NCI-H526 treated with DMSO at 0.1 percent for 48 hours (cell line): ENCODE results near the gene SLBP.
A peak's percentile ranks its signal among the peaks of the same experiment; 100 is the strongest.
"Not testable (repeated sequence)": the region's sequence is repeated elsewhere in the genome, so short reads cannot be mapped to it uniquely, and the experiment has no call there.

ENCODE experiments used
- DNase-seq: peaks from one replicate; lab custom pipeline; 2025; lab: John Stamatoyannopoulos, UW

SLBP gene

GRCh38 chr4:1708581-1708980 is 3.5 kb downstream of the SLBP start:
- DNase-seq, result no peak

DNA sequence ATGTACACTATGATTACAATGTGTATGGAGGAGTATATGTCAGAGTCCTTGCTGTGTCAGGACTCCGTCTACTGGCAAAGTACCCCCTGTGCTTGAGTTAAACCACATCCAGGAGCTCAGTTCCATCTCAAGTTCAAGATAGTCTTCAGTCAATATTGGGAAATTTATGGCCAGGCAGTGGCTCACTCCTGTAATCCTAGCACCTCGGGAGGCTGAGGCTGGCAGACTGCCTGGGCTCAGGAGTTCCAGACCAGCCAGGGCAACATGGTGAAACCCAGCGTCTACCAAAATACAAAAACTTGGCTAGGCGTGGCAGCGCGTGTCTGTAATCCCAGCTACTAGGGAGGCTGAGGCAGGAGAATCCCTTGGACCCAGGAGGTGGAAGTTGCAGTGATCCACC is 5.8 kb downstream of the SLBP start:
- no peak for DNase-seq

DNA sequence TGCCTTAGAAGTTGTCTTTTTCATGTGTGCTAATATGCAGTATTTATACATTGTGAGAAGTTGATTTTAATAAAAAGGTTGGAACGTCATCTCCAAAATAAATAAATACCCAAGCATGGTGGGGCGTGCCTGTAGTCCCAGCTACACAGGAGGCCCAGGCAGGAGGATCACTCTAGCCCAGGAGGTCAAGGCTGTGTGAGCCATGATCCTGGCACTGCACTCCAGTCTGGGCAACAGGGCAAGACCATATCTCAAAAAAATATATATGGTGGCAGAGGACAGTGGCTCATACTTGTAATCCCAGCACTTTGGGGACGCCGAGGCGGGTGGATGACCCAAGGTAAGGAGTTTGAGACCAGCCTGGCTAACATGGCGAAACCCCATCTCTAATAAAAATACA is 6.4 kb downstream of the SLBP start:
- no peak for DNase-seq

- DNase-seq, result no peak
These were observed 8.3 kb downstream of the SLBP start for GRCh38 chr4:1703867-1704266.

GRCh38 chr4:1701671-1702070 is 10.4 kb downstream of the SLBP start:
- not testable (repeated sequence) for DNase-seq

DNA sequence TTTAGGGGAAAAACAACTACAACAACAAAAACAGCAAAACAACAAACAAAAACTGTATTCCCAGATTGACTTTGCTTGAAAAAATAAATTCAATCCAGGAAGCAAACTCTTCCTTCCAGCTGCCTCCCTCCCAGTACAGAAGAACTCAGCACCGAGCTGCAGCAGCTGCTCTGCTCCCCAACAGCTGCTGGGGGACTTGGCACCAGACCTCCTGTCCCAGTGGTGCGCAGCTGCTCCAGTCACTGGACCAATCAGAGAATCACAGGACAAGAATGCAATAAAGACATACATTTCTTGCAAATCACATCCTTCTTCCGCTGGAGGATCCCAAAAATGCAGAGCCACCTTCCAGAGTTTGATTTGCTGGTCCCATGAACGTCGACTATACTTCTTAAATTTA is 16.2 kb downstream of the SLBP start:
- DNase-seq, result no peak

GRCh38 chr4:1693131-1693896 is 18.8 kb downstream of the SLBP start:
- DNase-seq, result peak; percentile 72

DNA sequence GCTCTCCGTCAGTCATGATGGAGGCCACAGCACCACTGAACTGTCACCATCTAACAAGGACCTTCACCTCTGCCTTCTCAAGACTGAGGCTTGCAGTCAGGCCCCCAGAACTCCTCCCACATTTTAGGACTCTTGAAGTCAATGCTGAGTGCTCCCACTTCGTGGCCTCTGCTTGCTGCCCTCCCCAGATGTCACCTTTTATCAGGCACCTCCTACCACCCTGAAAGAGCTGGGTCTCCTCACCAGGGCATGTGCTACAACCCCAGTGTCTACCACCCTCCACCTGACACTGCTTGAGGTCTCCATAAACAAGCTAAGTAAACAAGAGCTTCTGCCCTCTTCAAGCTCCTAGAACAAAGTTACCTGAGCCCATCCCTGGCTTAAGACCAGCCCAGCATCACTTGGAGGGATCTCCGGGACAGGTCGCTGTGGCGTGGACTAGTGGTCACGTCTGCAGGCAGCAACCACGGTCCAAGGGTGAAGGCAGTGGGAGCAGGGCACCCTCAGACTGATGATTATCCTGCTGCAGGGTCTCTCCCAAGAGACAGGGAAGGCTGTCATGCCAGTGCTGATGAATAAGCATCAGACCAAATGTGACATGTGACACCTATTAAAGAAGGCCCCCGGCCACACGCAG is 20.3 kb downstream of the SLBP start:
- DNase-seq, result no peak

DNA sequence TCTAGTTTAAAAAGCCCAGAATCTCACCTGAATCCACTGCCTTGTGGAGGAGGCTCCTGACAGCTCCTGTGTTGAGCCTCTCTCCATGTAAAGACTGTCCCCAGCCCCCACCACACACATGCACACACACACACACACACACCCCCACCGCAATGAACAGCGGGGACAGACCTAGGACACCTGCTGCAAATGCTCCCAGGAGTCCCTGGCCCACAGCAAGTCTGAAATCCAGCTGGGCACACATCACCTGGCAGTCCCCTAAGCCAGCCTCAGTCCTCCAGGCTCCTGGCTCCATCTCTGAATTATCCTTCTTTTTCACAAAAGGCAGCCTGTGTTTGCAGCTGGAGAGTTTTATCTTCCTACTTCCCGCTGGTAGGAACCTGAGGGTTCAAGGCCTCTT is 21.4 kb downstream of the SLBP start:
- DNase-seq, result no peak

DNA sequence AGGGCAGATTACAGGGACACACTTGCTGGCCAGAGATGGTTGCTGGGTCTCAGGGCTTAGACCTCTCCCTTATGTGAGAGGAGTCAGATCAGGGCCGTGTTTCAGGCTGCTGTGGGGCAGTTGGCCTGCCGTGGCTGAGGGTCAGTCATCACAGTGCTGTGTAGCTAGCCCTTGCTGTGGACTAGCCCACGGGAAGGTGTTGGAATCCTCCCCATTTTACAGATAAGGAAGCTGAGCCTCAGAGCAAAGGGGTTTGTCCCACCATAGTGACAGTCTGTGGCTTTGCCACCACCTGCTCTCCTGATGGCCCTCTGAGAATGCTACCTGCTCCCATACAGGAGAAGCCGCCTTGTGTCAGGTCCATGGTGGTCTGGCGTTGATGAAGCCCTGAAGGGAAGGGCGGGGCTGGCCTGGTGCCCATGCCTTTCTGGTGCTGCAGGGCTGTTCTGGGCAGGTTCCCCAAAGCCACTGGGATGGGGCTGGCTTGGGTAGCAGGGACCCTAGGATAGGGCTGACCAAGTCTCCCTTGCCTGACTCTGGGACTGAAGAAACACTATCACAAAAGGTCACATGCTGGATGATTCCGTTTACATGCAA is 25.6 kb downstream of the SLBP start:
- no peak for DNase-seq

GRCh38 chr4:1685235-1686150 is 26.6 kb downstream of the SLBP start:
- DNase-seq, result no peak

- no peak for DNase-seq
These were observed 27.4 kb downstream of the SLBP start for GRCh38 chr4:1684506-1685234.

- DNase-seq, result peak; percentile 70
These were observed 28.2 kb downstream of the SLBP start, which contains the start of gene FAM53A for GRCh38 chr4:1683736-1684505. Gene FAM53A, minus strand, starts transcription at chr4:1684313. Its CDS starts 15,572 bp downstream, at chr4:1668741.

DNA sequence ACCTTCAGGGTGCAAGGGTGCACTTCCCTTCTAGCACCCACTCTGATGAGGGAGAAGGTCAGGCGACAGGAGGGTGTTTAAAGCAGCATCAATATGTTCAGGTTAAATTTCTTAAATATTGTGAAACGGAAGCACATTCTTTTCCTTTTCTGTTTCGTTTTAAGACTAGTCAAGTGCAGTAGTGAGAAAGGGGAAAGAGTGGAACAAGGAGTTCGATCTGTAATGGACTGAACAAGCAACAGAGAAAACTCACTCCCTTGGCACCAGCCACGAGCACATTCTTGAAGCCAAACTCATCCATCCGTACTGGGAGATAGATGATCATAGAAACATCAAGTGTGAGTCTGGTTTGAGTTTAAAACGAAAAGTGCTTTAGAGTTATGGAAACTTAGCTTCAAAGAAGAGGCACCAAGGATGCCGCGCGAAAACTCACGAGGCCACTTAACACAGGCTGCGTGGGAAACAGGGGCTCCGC is 28.8 kb downstream of the SLBP start:
- DNase-seq, result peak; percentile 7

DNA sequence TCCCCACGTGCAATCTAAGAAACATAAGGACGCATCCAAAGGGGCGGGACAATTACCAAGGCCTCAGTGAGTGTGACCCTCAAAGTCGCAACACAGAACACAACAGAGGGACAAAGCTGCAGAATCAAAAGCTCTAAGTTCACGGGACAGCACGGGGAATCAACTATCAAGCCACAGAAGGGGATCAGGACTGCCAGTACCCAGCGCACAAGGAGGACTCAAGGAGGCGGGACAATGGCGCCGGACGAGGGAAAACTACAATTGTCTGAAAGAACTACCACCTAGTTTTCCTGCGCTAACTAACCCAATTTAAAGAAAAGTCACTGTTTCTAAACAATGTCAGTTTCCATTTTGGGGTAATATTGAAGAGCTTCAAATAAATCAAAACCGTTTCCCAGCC is 29.3 kb downstream of the SLBP start:
- DNase-seq, result no peak

GRCh38 chr4:1678244-1678643 is 33.9 kb downstream of the SLBP start:
- DNase-seq, result no peak

- no peak for DNase-seq
These were observed 35.3 kb downstream of the SLBP start for GRCh38 chr4:1676605-1677525.

GRCh38 chr4:1675802-1676137 is 36.3 kb downstream of the SLBP start:
- DNase-seq, result no peak

DNA sequence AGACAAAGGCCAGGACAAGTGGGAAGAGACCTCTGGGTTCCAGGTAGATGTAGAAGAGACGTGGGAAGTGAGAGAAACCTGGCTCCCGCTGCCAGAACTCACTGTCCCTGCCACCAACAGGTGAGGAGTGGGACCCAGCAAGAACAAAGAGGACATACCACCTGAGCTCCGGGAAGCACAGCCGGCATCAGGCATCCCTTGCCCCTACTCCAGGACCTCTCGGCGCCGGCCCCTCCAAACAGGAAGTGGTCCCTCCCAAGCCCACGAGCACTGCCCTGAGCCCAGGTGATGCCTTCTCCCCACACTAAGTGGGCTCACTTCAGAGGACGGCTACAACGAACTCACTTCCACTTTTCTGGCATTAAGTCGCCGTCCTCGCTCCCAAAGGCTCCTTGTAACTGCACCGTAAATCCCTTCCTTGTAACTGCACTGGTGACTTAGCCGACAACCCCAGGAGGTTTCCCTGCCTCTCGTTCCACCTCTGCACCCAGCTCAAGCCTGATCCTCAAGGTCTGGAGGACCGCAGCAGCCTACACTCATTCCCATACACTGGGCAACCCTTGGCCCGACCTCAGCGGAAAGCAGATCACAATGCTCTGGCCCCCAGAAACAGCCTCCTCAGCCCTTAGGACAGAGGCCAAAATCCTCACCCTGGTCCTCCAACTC is 36.9 kb downstream of the SLBP start:
- DNase-seq, result no peak
